Smooth muscle cell (in vitro differentiated cells): ENCODE measurements around the gene UBL5. TPM values are rescaled to one million over a fixed set of nuclear protein-coding genes. Genes with fewer than 3 reads are reported as not detected.

Experiments used
- DNase-seq: peaks from one replicate; lab custom pipeline; 2025; ENCODE audit not compliant: unreplicated experiment; lab: John Stamatoyannopoulos, UW
- H2AFZ ChIP-seq: fragments of 200-600 bp; sonication (generic); 2 replicates; pipeline ENCODE4 v1.6.0; 2016; ENCODE audit warnings: antibody characterized with exemption, low read depth, mild to moderate bottlenecking
- H3F3A ChIP-seq: fragments of 200-600 bp; sonication (generic); 2 replicates; pipeline ENCODE4 v1.6.0; 2017; ENCODE audit warnings: antibody characterized with exemption, low read depth
- H3K27ac ChIP-seq: fragments of 200-600 bp; sonication (generic); 2 replicates; pipeline ENCODE4 v1.5.1; 2016; ENCODE audit warnings: low read depth, mild to moderate bottlenecking
- H3K27me3 ChIP-seq: fragments of 200-600 bp; sonication (generic); 2 replicates; pipeline ENCODE4 v1.6.1; 2016; ENCODE audit warnings: low read depth, mild to moderate bottlenecking
- H3K36me3 ChIP-seq: fragments of 200-600 bp; sonication (generic); 2 replicates; pipeline ENCODE4 v1.5.1; 2016; ENCODE audit warnings: low read depth
- H3K4me1 ChIP-seq: fragments of 200-600 bp; sonication (generic); 2 replicates; pipeline ENCODE4 v1.5.1; 2016; ENCODE audit warnings: low read depth
- H3K4me2 ChIP-seq: fragments of 200-600 bp; sonication (generic); 2 replicates; pipeline ENCODE4 v1.6.0; 2016; ENCODE audit warnings: mild to moderate bottlenecking
- H3K4me3 ChIP-seq: fragments of 200-600 bp; sonication (generic); 2 replicates; pipeline ENCODE4 v1.5.1; 2016; ENCODE audit warnings: mild to moderate bottlenecking
- H3K79me2 ChIP-seq: fragments of 200-600 bp; sonication (generic); 2 replicates; pipeline ENCODE4 v1.6.0; 2016; ENCODE audit warnings: low read depth, mild to moderate bottlenecking
- H3K9ac ChIP-seq: fragments of 200-600 bp; sonication (generic); 2 replicates; pipeline ENCODE4 v1.6.0; 2016; ENCODE audit warnings: low read depth
- H3K9me3 ChIP-seq: fragments of 200-600 bp; sonication (generic); replicated peaks from 2 replicates; pipeline ENCODE4 v1.5.1; 2016; ENCODE audit warnings: low read depth
- H4K20me1 ChIP-seq: fragments of 200-600 bp; sonication (generic); 2 replicates; pipeline ENCODE4 v1.6.0; 2016; ENCODE audit warnings: low read depth
- CTCF ChIP-seq: fragments of 200-600 bp; sonication (generic); IDR thresholded peaks from 2 replicates; pipeline ENCODE4 v1.5.1; 2017; ENCODE audit warnings: borderline replicate concordance, mild to moderate bottlenecking, antibody characterized with exemption; ENCODE audit not compliant: insufficient read depth, poor library complexity, severe bottlenecking
- WGBS: methylation state at CpG from one replicate; pipeline ENCODE4 v1.1.7; 2016; ENCODE audit warnings: low lambda C conversion rate; 5-methylcytosine and 5-hydroxymethylcytosine counted together
- polyA plus RNA-seq: library from polyadenylated mRNA; unstranded; fragments of >200 nt; fragmentation: Nextera tagmentation; extraction: Ambion mirVana; gene quantifications from 2 replicates; pipeline ENCODE4 v1.2.1, GENCODE V29; 2016
- total RNA-seq: library from RNA; depleted of rRNA; stranded (reverse); fragments of >200 nt; gene quantifications from 2 replicates; pipeline ENCODE4 v1.2.3, GENCODE V29; 2014

The UBL5 gene
- total and polyA plus RNA-seq, 2 experiments from 2014 or later, result 574 to 848 TPM

- peak within 1 kb of the TSS; percentile 75 for H3K9ac ChIP-seq
- no peak within 1 kb of the TSS for H2AFZ ChIP-seq
- peak; percentile 95 for DNase-seq
- H3K36me3 ChIP-seq, result no peaks in the 10 kb centered on the region
- H3K79me2 ChIP-seq, result peaks cover 35% of the 10 kb centered on the region
- no peaks in the 10 kb centered on the region for H3K9me3 ChIP-seq
- H3K4me1 ChIP-seq, result peaks cover 6% of the 10 kb centered on the region
- peak within 1 kb of the TSS; percentile 77 for H3K4me3 ChIP-seq
- peaks cover 2% of the 10 kb centered on the region for H4K20me1 ChIP-seq
- 1% methylated on average over 38 of the region's 73 CpGs for WGBS
- peak; percentile 43 for TF ChIP-seq CTCF
- peak within 1 kb of the TSS; percentile 100 for H3K4me2 ChIP-seq
- H3K27ac ChIP-seq, result no peak within 1 kb of the TSS
- peaks cover 2% of the 10 kb centered on the region for H3F3A ChIP-seq
- H3K27me3 ChIP-seq, result no peaks in the 10 kb centered on the region
Measured at GRCh38 chr19:9834726-9835506, 7.2 kb downstream of the UBL5 start, which contains the start of gene PIN1. Gene PIN1 (plus strand): TSS chr19:9835318. CDS start chr19:9835345, 27 bp downstream.

GRCh38 chr19:9835507-9835949 lies 7.8 kb downstream of the UBL5 start:
- DNase-seq, result no peak
- H2AFZ ChIP-seq, result no peak overlapping the region

GRCh38 chr19:9836021-9836420 lies 8.3 kb downstream of the UBL5 start:
- peaks cover 25% of the 10 kb centered on the region for H3K79me2 ChIP-seq
- H3K9ac ChIP-seq, result peak overlapping the region; percentile 75

More at GRCh38 chr19:9835507-9835949, 7.8 kb downstream of the UBL5 start:
- peak overlapping the region; percentile 75 for H3K9ac ChIP-seq
- no peaks in the 10 kb centered on the region for H4K20me1 ChIP-seq
- H3K79me2 ChIP-seq, result peaks cover 30% of the 10 kb centered on the region
- peak overlapping the region; percentile 77 for H3K4me3 ChIP-seq
- H3K36me3 ChIP-seq, result no peaks in the 10 kb centered on the region
- peaks cover 6% of the 10 kb centered on the region for H3K4me1 ChIP-seq
- WGBS, result 16% methylated on average over 9 of the region's 28 CpGs
- H3K27ac ChIP-seq, result no peak overlapping the region
- H3K27me3 ChIP-seq, result no peaks in the 10 kb centered on the region
- no peaks in the 10 kb centered on the region for H3K9me3 ChIP-seq
- peak overlapping the region; percentile 100 for H3K4me2 ChIP-seq
- TF ChIP-seq CTCF, result no peak
- peaks cover 2% of the 10 kb centered on the region for H3F3A ChIP-seq

More at GRCh38 chr19:9836021-9836420, 8.3 kb downstream of the UBL5 start:
- Histone ChIP-seq H3K27ac (no peak overlapping the region), H3K27me3 (no peaks in the 10 kb centered on the region), H3F3A (peaks cover 2% of the 10 kb centered on the region), H3K36me3 (no peaks in the 10 kb centered on the region), H4K20me1 (no peaks in the 10 kb centered on the region), H3K9me3 (no peaks in the 10 kb centered on the region), H3K4me3 (peak overlapping the region; percentile 77), H3K4me2 (peak overlapping the region; percentile 100), H3K4me1 (peaks cover 6% of the 10 kb centered on the region), H2AFZ (no peak overlapping the region)
- DNase-seq, result no peak
- TF ChIP-seq CTCF, result no peak
- 33% methylated on average over 5 of the region's 5 CpGs for WGBS
